ENCODE measurements around the gene ANKLE1. TPM values are rescaled to one million over a fixed set of nuclear protein-coding genes. Genes with fewer than 3 reads are reported as not detected.

Gene ANKLE1
- total and polyA plus RNA-seq, 2 experiments from 2014 or later = 0.29 to 0.90 TPM

GRCh38 chr19:17332677-17333581, 51.2 kb downstream of the ANKLE1 start:
- 96% methylated on average over 44 of the region's 45 CpGs for WGBS (ENCODE audit: low lambda C conversion rate, missing lambda C conversion rate)
- H3K4me2 ChIP-seq = no peak overlapping the region

GRCh38 chr19:17333611-17334413, 52.1 kb downstream of the ANKLE1 start:
- Histone ChIP-seq H3K9me2 (replicated peaks; ENCODE audit: insufficient read depth) (no peaks in the 10 kb centered on the region), H3K4me2 (peak overlapping the region; percentile 90), H3K27me3 (no peaks in the 10 kb centered on the region), H2AFZ (peak overlapping the region; percentile 88), H4K20me1 (ENCODE audit: insufficient read depth, poor library complexity, severe bottlenecking) (no peaks in the 10 kb centered on the region), H3K9me3 (ENCODE audit: low read depth) (no peaks in the 10 kb centered on the region), H3K4me1 (ENCODE audit: insufficient read depth) (peaks cover 23% of the 10 kb centered on the region), H3K4me3 (peak overlapping the region; percentile 90), H3K27ac (peak overlapping the region; percentile 45), H3K79me2 (peaks cover 17% of the 10 kb centered on the region), H3K36me3 (replicated peaks; ENCODE audit: insufficient read depth, low read depth) (no peaks in the 10 kb centered on the region)
- peak; percentile 54 for DNase-seq (ENCODE audit: low spot score)
- TF ChIP-seq CTCF (IDR thresholded peaks at IDR 0.05; ENCODE audit: poor library complexity) (no peak), EZH2 (IDR thresholded peaks at IDR 0.05; ENCODE audit: borderline replicate concordance) (no peak), EZH2phosphoT487 (IDR thresholded peaks at IDR 0.05; ENCODE audit: low read depth, severe bottlenecking, unreplicated experiment) (no peak)
- WGBS (ENCODE audit: low lambda C conversion rate, missing lambda C conversion rate) = 24% methylated on average over 41 of the region's 52 CpGs

More at GRCh38 chr19:17332677-17333581, 51.2 kb downstream of the ANKLE1 start:
- Histone ChIP-seq H3K4me3 (no peak overlapping the region), H4K20me1 (ENCODE audit: insufficient read depth, poor library complexity, severe bottlenecking) (no peaks in the 10 kb centered on the region), H3K4me1 (ENCODE audit: insufficient read depth) (peaks cover 25% of the 10 kb centered on the region), H2AFZ (no peak overlapping the region), H3K36me3 (replicated peaks; ENCODE audit: insufficient read depth, low read depth) (no peaks in the 10 kb centered on the region), H3K9me3 (ENCODE audit: low read depth) (no peaks in the 10 kb centered on the region), H3K27ac (no peak overlapping the region), H3K27me3 (no peaks in the 10 kb centered on the region), H3K79me2 (peaks cover 11% of the 10 kb centered on the region), H3K9me2 (replicated peaks; ENCODE audit: insufficient read depth) (no peaks in the 10 kb centered on the region)
- peak; percentile 47 for DNase-seq (ENCODE audit: low spot score)
- no peak for TF ChIP-seq EZH2phosphoT487 (IDR thresholded peaks at IDR 0.05; ENCODE audit: low read depth, severe bottlenecking, unreplicated experiment)
- no peak for TF ChIP-seq EZH2 (IDR thresholded peaks at IDR 0.05; ENCODE audit: borderline replicate concordance)
- TF ChIP-seq CTCF (IDR thresholded peaks at IDR 0.05; ENCODE audit: poor library complexity) = no peak

GRCh38 chr19:17334414-17335409, 53.0 kb downstream of the ANKLE1 start, which contains the start of gene ANO8:
ANO8 (minus strand) TSS chr19:17334855; CDS start chr19:17334670, 185 bp downstream.
- peak within 1 kb of the TSS; percentile 90 for H3K4me3 ChIP-seq
- no peak for TF ChIP-seq CTCF (IDR thresholded peaks at IDR 0.05; ENCODE audit: poor library complexity)
- no peak for TF ChIP-seq EZH2phosphoT487 (IDR thresholded peaks at IDR 0.05; ENCODE audit: low read depth, severe bottlenecking, unreplicated experiment)
- no peak for TF ChIP-seq EZH2 (IDR thresholded peaks at IDR 0.05; ENCODE audit: borderline replicate concordance)
- no peaks in the 10 kb centered on the region for H3K36me3 ChIP-seq (replicated peaks; ENCODE audit: insufficient read depth, low read depth)
- 5% methylated on average over 80 of the region's 86 CpGs for WGBS (ENCODE audit: low lambda C conversion rate, missing lambda C conversion rate)
- DNase-seq (ENCODE audit: low spot score) = peak; percentile 97
- no peaks in the 10 kb centered on the region for H3K9me2 ChIP-seq (replicated peaks; ENCODE audit: insufficient read depth)
- H3K4me1 ChIP-seq (ENCODE audit: insufficient read depth) = peaks cover 16% of the 10 kb centered on the region
- H4K20me1 ChIP-seq (ENCODE audit: insufficient read depth, poor library complexity, severe bottlenecking) = no peaks in the 10 kb centered on the region
- H3K27ac ChIP-seq = peak within 1 kb of the TSS; percentile 45
- H3K4me2 ChIP-seq = peak within 1 kb of the TSS; percentile 90
- H3K27me3 ChIP-seq = no peaks in the 10 kb centered on the region
- H3K79me2 ChIP-seq = peaks cover 17% of the 10 kb centered on the region
- H3K9me3 ChIP-seq (ENCODE audit: low read depth) = no peaks in the 10 kb centered on the region
- peak within 1 kb of the TSS; percentile 88 for H2AFZ ChIP-seq

Measured in hepatocyte (in vitro differentiated cells).